HEK293 (cell line): ENCODE results near the gene PLD5.
A peak's percentile ranks its signal among the peaks of the same experiment; 100 is the strongest.

Experiments used
- CTCF ChIA-PET: fragments of 350-600 bp; formaldehyde crosslinking; extraction: SDS; loops from one replicate; lab custom pipeline; 2021; ENCODE audit warnings: antibody characterized with exemption; lab: Yijun Ruan, JAX
- POLR2A ChIA-PET: fragments of 300-600 bp; formaldehyde crosslinking; extraction: SDS; loops from one replicate; lab custom pipeline; 2020; ENCODE audit warnings: antibody characterized with exemption, inconsistent platforms; lab: Yijun Ruan, JAX
- H3K27ac ChIP-seq: fragments of 200-500 bp; sonication (Bioruptor generic); 2 replicates; pipeline ENCODE4 v1.5.1; 2014; ENCODE audit warnings: low read depth, low read length, control low read depth, inconsistent platforms; ENCODE audit errors: extremely low read depth
- H3K36me3 ChIP-seq, 2 experiments: fragments of 200-500 bp in 1 of 2; sonication (Bioruptor generic) in 1 of 2; 1 replicate in 1 of 2; 2 replicates in 1 of 2; pipeline ENCODE4 v1.5.1; 2014 to 2017; ENCODE audit warnings: inconsistent platforms in 2 of 2, low read length in 2 of 2; ENCODE audit not compliant: control insufficient read depth in 2 of 2, insufficient read depth in 1 of 2
- H3K4me1 ChIP-seq: fragments of 200-500 bp; sonication (Bioruptor generic); 2 replicates; pipeline ENCODE4 v1.5.1; 2014; ENCODE audit warnings: mild to moderate bottlenecking, low read length, inconsistent platforms; ENCODE audit not compliant: control insufficient read depth, insufficient read depth
- H3K4me3 ChIP-seq: 2 replicates; pipeline ENCODE4 v1.5.1; 2011; ENCODE audit warnings: low read depth, mild to moderate bottlenecking, control low read depth, low read length, moderate library complexity
- H3K9me3 ChIP-seq: fragments of 200-500 bp; sonication (Bioruptor generic); 2 replicates; pipeline ENCODE4 v1.5.1; 2014; ENCODE audit warnings: low read depth, low read length, inconsistent platforms; ENCODE audit not compliant: control insufficient read depth, insufficient read depth
- GLI4 ChIP-seq: fragments of 450-650 bp; formaldehyde crosslinking; IDR thresholded peaks from 2 replicates; pipeline ENCODE4 v1.5.1; 2016; ENCODE audit warnings: missing biosample characterization, missing genetic modification characterization
- GLIS1 ChIP-seq: fragments of 450-650 bp; formaldehyde crosslinking; IDR thresholded peaks from 2 replicates; pipeline ENCODE4 v1.5.1; 2016; ENCODE audit warnings: missing biosample characterization, missing genetic modification characterization
- GLIS2 ChIP-seq: fragments of 450-650 bp; formaldehyde crosslinking; IDR thresholded peaks from 2 replicates; pipeline ENCODE4 v1.5.1; 2016; ENCODE audit warnings: missing biosample characterization, missing genetic modification characterization
- MZF1 ChIP-seq: fragments of 450-650 bp; formaldehyde crosslinking; IDR thresholded peaks from 2 replicates; pipeline ENCODE4 v1.5.1; 2017; ENCODE audit warnings: missing biosample characterization, missing genetic modification characterization, borderline replicate concordance
- OSR2 ChIP-seq: fragments of 450-650 bp; formaldehyde crosslinking; IDR thresholded peaks from 2 replicates; pipeline ENCODE4 v1.5.1; 2016; ENCODE audit warnings: missing biosample characterization, missing genetic modification characterization
- PRDM2 ChIP-seq: fragments of 450-650 bp; formaldehyde crosslinking; IDR thresholded peaks from 2 replicates; pipeline ENCODE4 v1.5.1; 2016; ENCODE audit warnings: missing biosample characterization, missing genetic modification characterization, borderline replicate concordance
- SCRT2 ChIP-seq: fragments of 450-650 bp; formaldehyde crosslinking; IDR thresholded peaks from 2 replicates; pipeline ENCODE4 v1.5.1; 2016; ENCODE audit warnings: missing biosample characterization, missing genetic modification characterization
- SP7 ChIP-seq: fragments of 450-650 bp; formaldehyde crosslinking; IDR thresholded peaks from 2 replicates; pipeline ENCODE4 v1.5.1; 2016; ENCODE audit warnings: missing biosample characterization, missing genetic modification characterization
- TRIM28 ChIP-seq: IDR thresholded peaks from 2 replicates; pipeline ENCODE4 v1.6.1; 2011; ENCODE audit warnings: low read length, control low read depth, borderline replicate concordance
- ZBTB20 ChIP-seq: fragments of 450-650 bp; formaldehyde crosslinking; IDR thresholded peaks from 2 replicates; pipeline ENCODE4 v1.5.1; 2016; ENCODE audit warnings: missing biosample characterization, missing genetic modification characterization
- ZBTB26 ChIP-seq: fragments of 450-650 bp; formaldehyde crosslinking; optimal IDR thresholded peaks from 2 replicates; pipeline ENCODE3; 2016; ENCODE audit warnings: missing biosample characterization, mild to moderate bottlenecking, missing genetic modification characterization
- ZBTB48 ChIP-seq: fragments of 450-650 bp; formaldehyde crosslinking; IDR thresholded peaks from 2 replicates; pipeline ENCODE4 v1.5.1; 2016; ENCODE audit warnings: missing biosample characterization, missing genetic modification characterization
- ZBTB6 ChIP-seq: fragments of 450-650 bp; formaldehyde crosslinking; IDR thresholded peaks from 2 replicates; pipeline ENCODE4 v1.5.1; 2017; ENCODE audit warnings: missing biosample characterization, missing genetic modification characterization
- ZIC2 ChIP-seq: fragments of 450-650 bp; formaldehyde crosslinking; IDR thresholded peaks from 2 replicates; pipeline ENCODE4 v1.5.1; 2016; ENCODE audit warnings: missing biosample characterization, missing genetic modification characterization
- ZNF138 ChIP-seq: fragments of 450-650 bp; formaldehyde crosslinking; IDR thresholded peaks from 2 replicates; pipeline ENCODE4 v1.5.1; 2016; ENCODE audit warnings: missing biosample characterization, missing genetic modification characterization, borderline replicate concordance
- ZNF2 ChIP-seq: fragments of 450-650 bp; formaldehyde crosslinking; IDR thresholded peaks from 2 replicates; pipeline ENCODE4 v1.5.1; 2016; ENCODE audit warnings: missing biosample characterization, missing genetic modification characterization
- ZNF211 ChIP-seq: fragments of 450-650 bp; formaldehyde crosslinking; IDR thresholded peaks from 2 replicates; pipeline ENCODE4 v1.5.1; 2016; ENCODE audit warnings: low read depth, missing biosample characterization, missing genetic modification characterization
- ZNF449 ChIP-seq: fragments of 450-650 bp; formaldehyde crosslinking; IDR thresholded peaks from 2 replicates; pipeline ENCODE4 v1.5.1; 2017; ENCODE audit warnings: missing biosample characterization, mild to moderate bottlenecking, missing genetic modification characterization, moderate library complexity
- ZNF473 ChIP-seq: fragments of 450-650 bp; formaldehyde crosslinking; IDR thresholded peaks from 2 replicates; pipeline ENCODE4 v1.5.1; 2017; ENCODE audit warnings: missing biosample characterization, missing genetic modification characterization
- ZNF501 ChIP-seq: fragments of 450-650 bp; formaldehyde crosslinking; IDR thresholded peaks from 2 replicates; pipeline ENCODE4 v1.5.1; 2016; ENCODE audit warnings: missing biosample characterization, missing genetic modification characterization
- ZNF596 ChIP-seq: fragments of 450-650 bp; IDR thresholded peaks from 2 replicates; pipeline ENCODE4 v1.5.0; 2018; ENCODE audit warnings: missing biosample characterization, mild to moderate bottlenecking, missing genetic modification characterization, moderate library complexity
- ZNF600 ChIP-seq: fragments of 450-650 bp; formaldehyde crosslinking; IDR thresholded peaks from 2 replicates; pipeline ENCODE4 v1.5.1; 2016; ENCODE audit warnings: missing biosample characterization, missing genetic modification characterization
- ZNF639 ChIP-seq: fragments of 450-650 bp; formaldehyde crosslinking; IDR thresholded peaks from 2 replicates; pipeline ENCODE4 v1.5.1; 2016; ENCODE audit warnings: missing biosample characterization, missing genetic modification characterization
- ZNF76 ChIP-seq: fragments of 450-650 bp; formaldehyde crosslinking; IDR thresholded peaks from 2 replicates; pipeline ENCODE4; 2016; ENCODE audit warnings: low read depth, missing biosample characterization, missing genetic modification characterization, borderline replicate concordance
- ZNF843 ChIP-seq: fragments of 450-650 bp; formaldehyde crosslinking; IDR thresholded peaks from 2 replicates; pipeline ENCODE4 v1.5.1; 2016; ENCODE audit warnings: missing biosample characterization, missing genetic modification characterization
- ZXDB ChIP-seq: fragments of 450-650 bp; formaldehyde crosslinking; IDR thresholded peaks from 2 replicates; pipeline ENCODE4 v1.5.1; 2016; ENCODE audit warnings: missing biosample characterization, missing genetic modification characterization

The PLD5 gene

GRCh38 chr1:242523719-242524570 lies 552 bp downstream of the PLD5 start:
- Histone ChIP-seq H3K4me3 (peak overlapping the region; percentile 70), H3K9me3 (no peaks in the 10 kb centered on the region), H3K36me3 (no peaks in the 10 kb centered on the region; a peak in 1 of 3 replicates), H3K27ac (no peak overlapping the region; the same call in 1 of the 2 replicates), H3K4me1 (no peaks in the 10 kb centered on the region; the same call in 1 of the 2 replicates)
- ChIA-PET CTCF (interaction anchor here (0.5 to 0.6 kb wide), 2 partner anchors 9 to 770 kb away, joined by 3 read pairs; no protein-coding TSS in a partner anchor), POLR2A (interaction anchor here (0.6 kb wide), 2 partner anchors 15 to 121 kb away, joined by 3 read pairs; no protein-coding TSS in a partner anchor)
- TF ChIP-seq SP7 (tag by site-specific recombination): 0 out of 2 replicates have a peak, but pooled peaks have one; percentile 30
- peak; percentile 63 for TF ChIP-seq ZIC2 (tag by site-specific recombination)
- no peak for TF ChIP-seq TRIM28
- TF ChIP-seq ZNF76 (tag by site-specific recombination): peak; percentile 39; the same call in 1 of the 2 replicates
- peak; percentile 83 for TF ChIP-seq ZBTB48 (tag by site-specific recombination)
- TF ChIP-seq PRDM2 (tag by site-specific recombination): no peak
- peak; percentile 51; the same call in 1 of the 2 replicates for TF ChIP-seq ZNF596 (tag by site-specific recombination)
- TF ChIP-seq GLI4: no peak
- no peak for TF ChIP-seq ZNF473 (tag by site-specific recombination)
- no peak for TF ChIP-seq ZNF501 (tag by site-specific recombination)
- peak; percentile 62; the same call in 1 of the 2 replicates for TF ChIP-seq GLIS2 (tag by site-specific recombination)
- TF ChIP-seq ZNF449 (tag by site-specific recombination): peak; percentile 33; the same call in 1 of the 2 replicates
- TF ChIP-seq ZNF211: no peak
- TF ChIP-seq ZNF138 (tag by site-specific recombination): no peak
- peak; percentile 51; the same call in 1 of the 2 replicates for TF ChIP-seq ZBTB20 (tag by site-specific recombination)
- peak; percentile 71 for TF ChIP-seq ZBTB26
- peak; percentile 80; the same call in 1 of the 2 replicates for TF ChIP-seq ZNF2 (tag by site-specific recombination)
- peak; percentile 95; the same call in 1 of the 2 replicates for TF ChIP-seq ZBTB6 (tag by site-specific recombination)
- no peak for TF ChIP-seq ZXDB
- TF ChIP-seq MZF1 (tag by site-specific recombination): peak; percentile 64
- TF ChIP-seq ZNF843 (tag by site-specific recombination): no peak
- TF ChIP-seq OSR2: 0 out of 2 replicates have a peak, but pooled peaks have one; percentile 28
- peak; percentile 67 for TF ChIP-seq ZNF600
- no peak for TF ChIP-seq ZNF639 (tag by site-specific recombination)
- TF ChIP-seq GLIS1: peak; percentile 67
- peak; percentile 51 for TF ChIP-seq SCRT2 (tag by site-specific recombination)
